Melanocyte of skin (primary cell): ENCODE data around the gene OR5L2. TPM values are rescaled to one million over a fixed set of nuclear protein-coding genes. Genes with fewer than 3 reads are reported as not detected.

Experiments
- small RNA-seq, 2 donors: library from RNA; depleted of rRNA; stranded (forward); fragments of <200 nt; gene quantifications; one replicate each; pipeline ENCODE3, GENCODE V24; 2012
- total RNA-seq, 2 donors: library from RNA; depleted of rRNA; stranded (reverse); fragments of >200 nt; gene quantifications; 2 replicates each; pipeline ENCODE4 v1.2.3, GENCODE V29; 2012

OR5L2 gene
- total RNA-seq, result not detected

GRCh38 chr11:55826919-55827318 lies at the start of gene OR5L2:
Gene OR5L2, plus strand, starts transcription at chr11:55827219. Its CDS starts 0 bp downstream, at chr11:55827219.

GRCh38 chr11:55795256-55795655 lies 31.8 kb upstream of the OR5L2 start, which contains the start of gene OR5D14:
Gene OR5D14, plus strand, starts transcription at chr11:55795556. Its CDS starts 0 bp downstream, at chr11:55795556.

GRCh38 chr11:55811067-55811466 lies 16.0 kb upstream of the OR5L2 start, which contains the start of gene OR5L1:
Gene OR5L1, plus strand, starts transcription at chr11:55811367. Its CDS starts 100 bp downstream, at chr11:55811467.

GRCh38 chr11:55819330-55819729 lies 7.7 kb upstream of the OR5L2 start, which contains the start of gene OR5D18:
Gene OR5D18, plus strand, starts transcription at chr11:55819630. Its CDS starts 0 bp downstream, at chr11:55819630.

GRCh38 chr11:55838452-55838851 lies 11.4 kb downstream of the OR5L2 start, which contains the start of gene OR5D16:
Gene OR5D16, plus strand, starts transcription at chr11:55838752. Its CDS starts 0 bp downstream, at chr11:55838752.

Small RNA genes lying within 50 kb of the gene (small RNA-seq; reads per million reads assigned to genes)
- 0 reads per million in 2 donors for gene AC036111.3

Other genes starting within 250 kb of the OR5L2 start
- not detected for gene OR4C11, start 219.6 kb upstream of the OR5L2 start, total RNA-seq
- not detected for gene OR4P4, start 192.1 kb upstream of the OR5L2 start, total RNA-seq
- gene OR4S2, start 178.9 kb upstream of the OR5L2 start, total RNA-seq, result not detected
- not detected for gene OR4C6, start 165.0 kb upstream of the OR5L2 start, total RNA-seq
- gene OR5D13, start 53.8 kb upstream of the OR5L2 start, total RNA-seq, result not detected
- gene OR5D14, start 31.7 kb upstream of the OR5L2 start, total RNA-seq, result not detected
- gene OR5L1, start 15.9 kb upstream of the OR5L2 start, total RNA-seq, result not detected
- gene OR5D18, start 7.6 kb upstream of the OR5L2 start, total RNA-seq, result not detected
- not detected for gene OR5D16, start 11.5 kb downstream of the OR5L2 start, total RNA-seq
- 1 to 10 TPM; 1.3 to 2.8 TPM for gene TRIM51, start 56.1 kb downstream of the OR5L2 start, total RNA-seq
- gene OR5W2, start 87.4 kb downstream of the OR5L2 start, total RNA-seq, result not detected
- not detected for gene OR5I1, start 109.2 kb downstream of the OR5L2 start, total RNA-seq
- not detected for gene OR10AG1, start 142.7 kb downstream of the OR5L2 start, total RNA-seq
- not detected for gene OR5F1, start 167.4 kb downstream of the OR5L2 start, total RNA-seq
- not detected for gene OR5AS1, start 200.4 kb downstream of the OR5L2 start, total RNA-seq